Measurements from ENCODE around the gene ANKRD36. TPM values are rescaled to one million over a fixed set of nuclear protein-coding genes. Genes with fewer than 3 reads are reported as not detected.
"Not testable (repeated sequence)": the region's sequence is repeated elsewhere in the genome, so short reads cannot be mapped to it uniquely, and the experiment has no call there.

ANKRD36 gene
- total and polyA plus RNA-seq, 9 of the 15 experiments (the other 6 are each of a cell fraction or from before 2014, with no cell fraction given): 8.0 to 29.1 (median 15.4) TPM

DNA sequence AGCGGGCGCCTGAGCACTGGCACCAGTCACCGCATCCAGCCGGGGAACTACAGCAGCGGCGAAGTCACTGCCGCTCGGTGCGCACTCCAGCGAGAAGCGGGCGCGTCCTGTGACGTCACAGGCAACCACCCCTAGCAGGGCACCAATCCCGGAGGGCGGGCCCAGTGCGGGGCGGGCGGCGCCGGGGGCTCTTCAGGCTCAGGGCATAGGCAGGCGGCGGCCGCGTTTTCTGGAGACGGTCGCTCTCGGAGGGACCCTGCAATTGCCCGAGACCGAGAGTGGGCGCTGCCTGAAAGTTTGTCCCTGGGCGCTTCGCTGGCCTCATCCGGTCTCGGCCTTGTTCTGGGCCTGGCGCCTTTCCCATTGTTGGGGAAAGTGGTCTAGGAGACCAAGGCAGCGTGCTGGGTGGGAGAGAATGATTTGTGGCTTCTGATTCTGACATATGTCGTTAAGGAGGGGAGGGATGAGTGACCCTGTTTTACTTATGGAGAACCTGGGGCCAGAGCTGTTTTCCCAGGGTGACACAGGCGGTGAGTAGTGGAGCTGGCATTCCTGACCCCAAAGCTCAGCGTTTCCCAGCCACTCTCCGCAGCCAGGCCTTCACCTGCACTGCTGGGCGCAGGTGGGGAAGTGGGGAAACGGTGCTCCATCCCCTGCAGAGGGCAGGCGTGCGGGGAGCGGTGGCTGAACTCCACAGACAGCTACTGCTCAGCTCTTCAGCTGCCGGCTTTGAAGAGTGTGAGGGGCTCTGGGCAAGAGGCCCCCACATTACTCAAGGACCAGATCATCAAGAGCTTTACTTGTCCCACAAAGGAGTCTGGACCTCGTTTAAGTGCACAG lies 18.0 kb upstream of the ANKRD36 start, which contains the start of gene FAHD2B:
TSS of gene FAHD2B (minus strand) at position 111 of the 840 bp plus-strand sequence. CDS start 3,176 bp downstream, outside the sequence.
- CTCF ChIA-PET (ENCODE audit: low intra/inter-chr PET ratio); H3K9me1 ChIP-seq (ENCODE audit: control insufficient read depth, insufficient read depth, low read length); H3K4me1 ChIP-seq (replicated peaks in 1 of 2; ENCODE audit: control insufficient read depth in 2 of 2, insufficient read depth in 2 of 2, low read length in 2 of 2); POLR2A ChIA-PET; H4K20me1 ChIP-seq (replicated peaks; ENCODE audit: control insufficient read depth, insufficient read depth, low read length); H3K27ac ChIP-seq (ENCODE audit: extremely low read depth, low read depth, low read length); H3K9me3 ChIP-seq (replicated peaks; ENCODE audit: control insufficient read depth, insufficient read depth, low read depth, low read length); H3K27me3 ChIP-seq (ENCODE audit: control insufficient read depth in 2 of 2, insufficient read depth in 2 of 2, low read length in 2 of 2); H3K79me2 ChIP-seq (ENCODE audit: control insufficient read depth, insufficient read depth, low read length); H3K36me3 ChIP-seq (ENCODE audit: control insufficient read depth, insufficient read depth, low read length); intact Hi-C loops (cut with micrococcal nuclease); TF ChIP-seq ATF1 (tag; IDR thresholded peaks at IDR 0.05); CREB1 (CRISPR knock-in tag; IDR thresholded peaks at IDR 0.05): not testable (repeated sequence)
- H2AFZ ChIP-seq (ENCODE audit: low read depth, low read length): peak within 1 kb of the TSS; percentile 71
- TSS peak; percentile 94 for BruUV-seq (replicated peaks)
- FAIRE-seq (peak; percentile 79), ATAC-seq (peak; percentile 96), DNase-seq (ENCODE audit: extremely low read depth in 1 of 4, low spot score in 3 of 4) (peak; percentile 15 to 87 (median 72))
- peak within 1 kb of the TSS; percentile 33 for H3K4me3 ChIP-seq
- WGBS (ENCODE audit: insufficient coverage, low coverage, missing lambda C conversion rate): 8% methylated on average over 15 of the region's 48 CpGs
- H3K4me2 ChIP-seq (ENCODE audit: insufficient read depth, low read length): peak within 1 kb of the TSS; percentile 58
- TF ChIP-seq ATF1 (CRISPR knock-in tag; IDR thresholded peaks at IDR 0.05) (peak; percentile 71), POLR2G (IDR thresholded peaks at IDR 0.05; ENCODE audit: low read depth, low read length) (peak; percentile 52), RBFOX2 (IDR thresholded peaks at IDR 0.05; ENCODE audit: low read depth, low read length) (peak; percentile 49), ZBTB7A (IDR thresholded peaks at IDR 0.05; ENCODE audit: borderline replicate concordance, control insufficient read depth, low read depth, low read length) (0 out of 2 replicates have a peak, but pooled peaks have one; percentile 29), ZFX (CRISPR knock-in tag; IDR thresholded peaks at IDR 0.05) (0 out of 2 replicates have a peak, but pooled peaks have one; percentile 24), CREM (IDR thresholded peaks at IDR 0.05; ENCODE audit: low read depth) (peak; percentile 90), CREB1 (IDR thresholded peaks at IDR 0.05) (peak; percentile 51), PHF8 (IDR thresholded peaks at IDR 0.05; ENCODE audit: borderline replicate concordance, low read length) (peak; percentile 24; the same call in 1 of the 2 replicates)
- TF ChIP-seq, protein P1, sequence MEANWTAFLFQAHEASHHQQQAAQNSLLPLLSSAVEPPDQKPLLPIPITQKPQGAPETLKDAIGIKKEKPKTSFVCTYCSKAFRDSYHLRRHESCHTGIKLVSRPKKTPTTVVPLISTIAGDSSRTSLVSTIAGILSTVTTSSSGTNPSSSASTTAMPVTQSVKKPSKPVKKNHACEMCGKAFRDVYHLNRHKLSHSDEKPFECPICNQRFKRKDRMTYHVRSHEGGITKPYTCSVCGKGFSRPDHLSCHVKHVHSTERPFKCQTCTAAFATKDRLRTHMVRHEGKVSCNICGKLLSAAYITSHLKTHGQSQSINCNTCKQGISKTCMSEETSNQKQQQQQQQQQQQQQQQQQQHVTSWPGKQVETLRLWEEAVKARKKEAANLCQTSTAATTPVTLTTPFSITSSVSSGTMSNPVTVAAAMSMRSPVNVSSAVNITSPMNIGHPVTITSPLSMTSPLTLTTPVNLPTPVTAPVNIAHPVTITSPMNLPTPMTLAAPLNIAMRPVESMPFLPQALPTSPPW (CRISPR knock-in tag; IDR thresholded peaks at IDR 0.05): peak; percentile 44
- peak within 1 kb of the TSS; percentile 30 to 83 for H3K9ac ChIP-seq (ENCODE audit: insufficient read depth in 1 of 2, low read depth in 2 of 2, low read length in 2 of 2)
- in situ Hi-C loops (cut with MboI): loop anchor here (5.0 to 10.0 kb wide), 2 partner anchors 1083 to 1690 kb away; partner anchors contain the start of gene FAHD2A

Measured in K562 (cell line).